GM12872 (cell line): ENCODE results near the gene CLASP2.

Experiments
- TF ChIP-seq, protein P1 (sequence below): IDR thresholded peaks from 3 replicates; pipeline ENCODE4 v1.5.1; 2011; ENCODE audit warnings: low read depth, mild to moderate bottlenecking, low read length, moderate library complexity; ENCODE audit not compliant: insufficient read depth

CLASP2 gene

GRCh38 chr3:33663042-33663441 lies 55.0 kb downstream of the CLASP2 start:
- TF ChIP-seq, protein P1, sequence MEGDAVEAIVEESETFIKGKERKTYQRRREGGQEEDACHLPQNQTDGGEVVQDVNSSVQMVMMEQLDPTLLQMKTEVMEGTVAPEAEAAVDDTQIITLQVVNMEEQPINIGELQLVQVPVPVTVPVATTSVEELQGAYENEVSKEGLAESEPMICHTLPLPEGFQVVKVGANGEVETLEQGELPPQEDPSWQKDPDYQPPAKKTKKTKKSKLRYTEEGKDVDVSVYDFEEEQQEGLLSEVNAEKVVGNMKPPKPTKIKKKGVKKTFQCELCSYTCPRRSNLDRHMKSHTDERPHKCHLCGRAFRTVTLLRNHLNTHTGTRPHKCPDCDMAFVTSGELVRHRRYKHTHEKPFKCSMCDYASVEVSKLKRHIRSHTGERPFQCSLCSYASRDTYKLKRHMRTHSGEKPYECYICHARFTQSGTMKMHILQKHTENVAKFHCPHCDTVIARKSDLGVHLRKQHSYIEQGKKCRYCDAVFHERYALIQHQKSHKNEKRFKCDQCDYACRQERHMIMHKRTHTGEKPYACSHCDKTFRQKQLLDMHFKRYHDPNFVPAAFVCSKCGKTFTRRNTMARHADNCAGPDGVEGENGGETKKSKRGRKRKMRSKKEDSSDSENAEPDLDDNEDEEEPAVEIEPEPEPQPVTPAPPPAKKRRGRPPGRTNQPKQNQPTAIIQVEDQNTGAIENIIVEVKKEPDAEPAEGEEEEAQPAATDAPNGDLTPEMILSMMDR, result no peak

DNA sequence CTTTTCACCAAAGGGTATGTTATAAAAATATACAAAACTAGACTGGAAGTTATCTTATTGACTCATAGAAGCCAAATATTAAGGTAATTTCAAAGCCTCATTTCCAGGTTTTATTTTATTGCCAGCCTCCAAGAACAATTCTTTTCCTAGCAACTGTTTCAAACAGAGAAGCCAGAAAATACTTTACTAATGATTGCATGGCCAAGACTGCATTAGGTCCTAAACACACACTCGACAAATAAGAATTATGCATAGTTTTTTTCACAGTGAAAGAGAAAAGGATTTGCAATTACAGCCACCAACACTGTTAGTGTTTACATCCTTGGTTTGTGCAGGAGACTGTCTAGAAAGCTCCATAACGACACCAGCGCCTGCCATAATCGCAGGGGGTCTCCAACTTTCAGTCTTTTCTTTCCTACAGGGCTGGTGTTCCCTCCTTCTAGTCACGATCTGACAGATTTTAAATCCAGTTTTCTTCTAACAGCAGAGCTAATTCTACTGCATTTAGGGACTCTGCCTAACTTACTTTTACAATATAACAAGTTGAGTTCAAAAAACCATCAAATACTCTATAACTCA lies 58.1 kb downstream of the CLASP2 start:
- TF ChIP-seq, protein P1, result no peak

DNA sequence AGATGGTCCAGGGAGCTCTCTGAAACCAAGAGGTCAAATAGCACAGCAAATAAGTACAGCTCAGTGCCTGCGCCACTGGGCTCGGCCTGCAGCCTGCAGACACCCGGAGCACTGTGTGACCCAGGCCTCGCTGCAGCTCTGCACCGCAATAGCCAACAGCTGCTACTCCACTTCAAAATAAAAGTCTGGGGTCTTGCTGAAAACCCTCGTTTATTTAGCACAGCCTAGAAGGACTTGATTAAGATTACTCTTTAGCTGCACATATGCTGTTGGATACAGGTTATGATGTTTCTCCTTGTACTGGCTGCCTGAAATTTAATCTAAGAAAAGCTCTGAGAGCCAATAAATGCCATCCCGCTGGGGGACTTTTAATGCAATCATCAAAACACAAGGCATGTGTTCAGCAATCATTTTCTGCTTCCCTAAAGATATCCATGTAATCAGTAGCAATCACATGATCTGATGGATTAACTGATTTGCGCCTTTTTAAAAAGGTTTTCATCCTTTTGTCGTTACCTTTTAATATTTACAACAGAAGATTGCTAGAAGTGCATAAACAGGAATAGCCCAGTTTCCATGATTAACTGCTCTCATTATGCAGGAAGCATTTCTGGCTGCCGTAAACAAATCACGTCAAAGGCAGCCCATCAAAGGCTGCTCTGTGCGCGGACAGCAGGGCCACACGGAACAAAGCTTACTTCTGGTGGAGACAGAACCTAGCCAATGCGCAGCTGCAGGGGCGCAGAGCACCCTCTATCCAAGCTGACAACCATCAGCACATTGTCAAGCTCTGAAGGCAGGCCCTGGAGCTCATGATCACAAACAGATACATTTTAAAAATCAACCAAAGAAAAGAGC lies 58.8 kb downstream of the CLASP2 start:
- TF ChIP-seq, protein P1, result no peak

- TF ChIP-seq, protein P1, result no peak
Measured at GRCh38 chr3:33658621-33658990, 59.4 kb downstream of the CLASP2 start.

DNA sequence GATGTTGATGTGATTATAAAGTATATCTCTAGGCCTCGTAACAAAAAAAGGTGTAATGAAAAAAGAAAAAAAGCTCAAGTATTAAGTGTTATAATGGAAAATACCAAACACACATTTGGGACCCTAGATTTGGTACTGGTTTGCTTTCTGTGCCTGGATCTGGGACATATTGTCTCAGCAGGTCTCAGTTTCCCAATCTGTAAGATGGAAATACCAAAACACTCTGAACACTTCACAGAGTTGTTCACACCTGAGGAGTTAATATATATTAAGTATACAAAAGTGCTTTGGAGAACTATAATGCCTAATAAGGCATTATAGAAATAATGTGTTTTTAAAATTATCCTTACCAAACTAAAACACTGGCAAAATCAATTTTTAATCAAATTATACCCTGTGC lies 60.0 kb downstream of the CLASP2 start:
- TF ChIP-seq, protein P1, result no peak

DNA sequence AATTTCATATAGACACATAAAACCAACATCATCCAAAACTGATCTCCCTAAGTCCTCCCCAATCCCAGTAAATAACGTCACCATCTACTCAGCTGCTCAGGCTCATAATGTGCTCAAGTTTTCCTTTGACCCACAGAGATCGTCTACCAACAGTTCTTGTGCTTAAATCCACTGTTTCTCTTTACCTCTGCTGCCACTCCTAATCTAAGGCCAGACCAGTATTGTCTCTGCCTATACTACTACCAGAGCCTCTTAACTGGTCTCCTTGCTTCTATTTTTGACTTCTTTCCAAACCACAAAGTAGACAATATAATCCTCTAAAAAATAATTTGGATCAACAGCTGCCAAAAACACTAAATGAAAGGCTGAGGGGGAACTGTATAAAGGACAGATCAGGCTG lies 65.3 kb downstream of the CLASP2 start:
- TF ChIP-seq, protein P1, result no peak

- TF ChIP-seq, protein P1, result no peak
Measured at GRCh38 chr3:33650495-33650894, 67.6 kb downstream of the CLASP2 start.
